Progenitor cell of endocrine pancreas (in vitro differentiated cells): ENCODE results near the gene RHBDF1. TPM values are rescaled to one million over a fixed set of nuclear protein-coding genes. Genes with fewer than 3 reads are reported as not detected.

Experiments used
- DNase-seq: peaks from one replicate; pipeline ENCODE4 v3.0.0; 2021; ENCODE audit warnings: low spot score; ENCODE audit not compliant: unreplicated experiment
- H3K27ac Mint-ChIP-seq: 2 replicates; pipeline ENCODE4 v1.8.0; 2021; ENCODE audit warnings: mild to moderate bottlenecking, moderate library complexity, mixed read lengths
- H3K27me3 Mint-ChIP-seq: 2 replicates; pipeline ENCODE4 v1.8.0; 2021; ENCODE audit warnings: mixed read lengths
- H3K36me3 Mint-ChIP-seq: 2 replicates; pipeline ENCODE4 v1.8.0; 2022; ENCODE audit warnings: mixed read lengths; ENCODE audit not compliant: insufficient read depth
- H3K4me1 Mint-ChIP-seq: 2 replicates; pipeline ENCODE4 v1.8.0; 2021; ENCODE audit warnings: low read depth, mixed read lengths
- H3K4me3 Mint-ChIP-seq: 2 replicates; pipeline ENCODE4 v1.8.0; 2021; ENCODE audit warnings: low read depth, mild to moderate bottlenecking, moderate library complexity, mixed read lengths
- H3K9me3 Mint-ChIP-seq: 2 replicates; pipeline ENCODE4 v1.8.0; 2021; ENCODE audit warnings: low read depth, mixed read lengths
- total RNA-seq: library from RNA; stranded (reverse); gene quantifications from 2 replicates; pipeline ENCODE4 v1.2.1, GENCODE V29; 2021
- TF ChIP-seq, protein P1 (sequence below): fragments of 200-600 bp; sonication (generic); IDR thresholded peaks from one replicate; pipeline ENCODE4 v1.5.0; 2021; ENCODE audit warnings: antibody characterized with exemption, mild to moderate bottlenecking; ENCODE audit not compliant: unreplicated experiment

RHBDF1 gene
- total RNA-seq, 1 donor from 2014 or later, result 51.3 TPM

DNA sequence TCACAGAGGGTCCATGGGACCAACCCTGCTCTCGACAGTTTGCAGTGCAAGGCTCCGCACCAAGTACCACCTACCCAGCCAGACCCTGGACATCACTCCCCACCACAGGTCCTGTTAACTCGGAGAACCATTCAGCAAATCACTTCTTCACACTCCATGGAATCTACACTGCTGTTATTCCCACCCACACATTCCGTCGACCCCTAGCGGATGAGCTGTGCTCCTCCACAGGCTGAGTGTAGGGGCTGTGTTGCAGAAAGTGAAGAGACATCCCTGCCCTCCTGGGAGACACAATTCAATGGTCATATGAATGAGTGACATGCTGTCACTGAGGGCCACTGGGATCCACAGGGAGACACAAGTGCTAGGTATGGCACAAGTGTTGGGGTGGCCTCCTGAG, 33.1 kb upstream of the RHBDF1 start:
- no peak overlapping the region for H3K4me3 Mint-ChIP-seq
- H3K27ac Mint-ChIP-seq, result no peak overlapping the region
- peaks cover 6% of the 10 kb centered on the region for H3K36me3 Mint-ChIP-seq
- no peaks in the 10 kb centered on the region for H3K9me3 Mint-ChIP-seq
- TF ChIP-seq, protein P1, sequence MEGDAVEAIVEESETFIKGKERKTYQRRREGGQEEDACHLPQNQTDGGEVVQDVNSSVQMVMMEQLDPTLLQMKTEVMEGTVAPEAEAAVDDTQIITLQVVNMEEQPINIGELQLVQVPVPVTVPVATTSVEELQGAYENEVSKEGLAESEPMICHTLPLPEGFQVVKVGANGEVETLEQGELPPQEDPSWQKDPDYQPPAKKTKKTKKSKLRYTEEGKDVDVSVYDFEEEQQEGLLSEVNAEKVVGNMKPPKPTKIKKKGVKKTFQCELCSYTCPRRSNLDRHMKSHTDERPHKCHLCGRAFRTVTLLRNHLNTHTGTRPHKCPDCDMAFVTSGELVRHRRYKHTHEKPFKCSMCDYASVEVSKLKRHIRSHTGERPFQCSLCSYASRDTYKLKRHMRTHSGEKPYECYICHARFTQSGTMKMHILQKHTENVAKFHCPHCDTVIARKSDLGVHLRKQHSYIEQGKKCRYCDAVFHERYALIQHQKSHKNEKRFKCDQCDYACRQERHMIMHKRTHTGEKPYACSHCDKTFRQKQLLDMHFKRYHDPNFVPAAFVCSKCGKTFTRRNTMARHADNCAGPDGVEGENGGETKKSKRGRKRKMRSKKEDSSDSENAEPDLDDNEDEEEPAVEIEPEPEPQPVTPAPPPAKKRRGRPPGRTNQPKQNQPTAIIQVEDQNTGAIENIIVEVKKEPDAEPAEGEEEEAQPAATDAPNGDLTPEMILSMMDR, result no peak
- no peak for DNase-seq
- peaks cover 2% of the 10 kb centered on the region for H3K4me1 Mint-ChIP-seq
- no peaks in the 10 kb centered on the region for H3K27me3 Mint-ChIP-seq

DNA sequence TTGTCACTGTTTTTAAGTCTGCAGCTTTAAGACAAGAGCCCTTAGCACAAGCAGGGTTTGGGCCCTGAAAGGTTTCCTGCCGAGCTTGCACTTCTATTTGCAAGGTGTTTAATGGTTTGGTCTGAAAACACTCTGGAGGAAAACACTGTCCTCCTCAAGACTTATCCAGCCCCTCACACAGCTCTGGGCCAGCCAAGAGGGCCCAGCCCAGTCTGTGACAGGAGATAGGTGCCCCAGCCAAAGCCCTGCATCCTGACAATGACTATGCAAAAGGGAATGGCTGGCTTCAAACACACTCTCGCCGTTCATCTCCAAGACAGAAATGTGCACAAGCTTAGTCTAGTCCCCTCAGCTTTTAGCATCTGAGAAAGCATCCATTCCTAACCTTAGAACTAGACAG, 32.5 kb upstream of the RHBDF1 start:
- Mint-ChIP-seq H3K27me3 (no peaks in the 10 kb centered on the region), H3K9me3 (no peaks in the 10 kb centered on the region), H3K36me3 (peaks cover 6% of the 10 kb centered on the region), H3K4me3 (no peak overlapping the region), H3K27ac (no peak overlapping the region), H3K4me1 (peaks cover 2% of the 10 kb centered on the region)
- DNase-seq, result no peak
- TF ChIP-seq, protein P1, result no peak

DNA sequence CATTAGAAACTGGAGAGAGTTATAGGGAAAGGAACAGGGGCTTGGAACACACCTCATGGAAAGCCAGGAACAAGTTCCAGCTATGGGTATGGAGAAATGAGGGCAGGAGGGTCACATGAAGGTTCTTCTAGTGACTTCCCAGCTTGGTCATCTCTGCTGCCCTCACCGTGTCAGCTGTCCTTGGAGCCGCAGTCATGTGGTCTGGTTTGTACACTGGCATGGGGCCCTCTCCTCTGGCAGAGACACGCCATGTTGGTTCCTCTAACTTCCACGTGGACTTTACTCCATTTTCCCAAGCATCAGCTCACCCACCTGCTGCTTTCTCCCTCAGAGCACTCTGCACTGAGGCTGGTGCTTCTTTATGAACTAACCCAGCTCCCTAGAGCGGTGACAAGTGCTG, 31.9 kb upstream of the RHBDF1 start:
- H3K4me1 Mint-ChIP-seq, result peaks cover 2% of the 10 kb centered on the region
- H3K27ac Mint-ChIP-seq, result no peak overlapping the region
- no peak overlapping the region for H3K4me3 Mint-ChIP-seq
- H3K9me3 Mint-ChIP-seq, result no peaks in the 10 kb centered on the region
- DNase-seq, result no peak
- peaks cover 3% of the 10 kb centered on the region for H3K36me3 Mint-ChIP-seq
- TF ChIP-seq, protein P1, result no peak
- H3K27me3 Mint-ChIP-seq, result no peaks in the 10 kb centered on the region

DNA sequence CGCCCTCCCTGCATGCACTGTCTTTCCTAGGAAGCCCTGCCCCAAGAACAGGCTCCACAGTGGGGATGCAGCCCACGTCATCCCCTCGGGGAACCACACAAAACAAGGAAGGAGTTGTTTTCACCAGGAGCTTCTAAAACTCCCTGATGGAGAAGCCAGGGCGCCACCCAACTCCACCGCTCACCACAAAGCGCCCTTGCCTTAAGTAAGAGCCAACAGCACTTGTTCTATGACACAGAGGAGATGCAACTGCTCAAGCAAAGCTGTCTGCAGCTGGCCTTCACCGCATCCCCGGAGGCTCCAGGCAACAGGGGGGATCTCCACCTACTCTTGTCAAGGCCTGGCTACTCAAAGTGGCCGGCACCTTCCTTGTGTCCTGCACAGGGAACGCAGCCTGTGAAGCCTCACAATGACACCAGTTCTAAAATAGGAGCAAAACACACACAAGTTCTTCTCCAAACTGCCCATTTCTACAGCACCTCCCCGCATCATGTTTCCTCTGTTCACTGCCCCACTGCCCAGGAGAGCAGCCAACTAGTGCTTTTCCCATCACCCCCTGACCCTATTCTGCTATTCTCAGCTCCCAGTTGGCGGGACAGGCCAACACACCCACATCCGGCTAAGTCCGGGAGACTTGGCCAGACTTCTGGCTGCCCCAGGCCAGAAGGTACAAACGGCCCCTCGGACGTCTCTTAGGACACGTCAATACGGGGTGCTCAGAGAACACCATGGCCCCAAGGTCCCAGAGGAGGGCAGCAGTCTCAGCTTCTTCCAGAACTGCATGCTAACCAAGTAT, 29.8 kb upstream of the RHBDF1 start:
- TF ChIP-seq, protein P1, result no peak
- H3K4me3 Mint-ChIP-seq, result no peak overlapping the region
- H3K27me3 Mint-ChIP-seq, result no peaks in the 10 kb centered on the region
- H3K4me1 Mint-ChIP-seq, result no peaks in the 10 kb centered on the region
- no peaks in the 10 kb centered on the region for H3K9me3 Mint-ChIP-seq
- H3K36me3 Mint-ChIP-seq, result peaks cover 1% of the 10 kb centered on the region
- peak overlapping the region; percentile 16 for H3K27ac Mint-ChIP-seq
- no peak for DNase-seq

DNA sequence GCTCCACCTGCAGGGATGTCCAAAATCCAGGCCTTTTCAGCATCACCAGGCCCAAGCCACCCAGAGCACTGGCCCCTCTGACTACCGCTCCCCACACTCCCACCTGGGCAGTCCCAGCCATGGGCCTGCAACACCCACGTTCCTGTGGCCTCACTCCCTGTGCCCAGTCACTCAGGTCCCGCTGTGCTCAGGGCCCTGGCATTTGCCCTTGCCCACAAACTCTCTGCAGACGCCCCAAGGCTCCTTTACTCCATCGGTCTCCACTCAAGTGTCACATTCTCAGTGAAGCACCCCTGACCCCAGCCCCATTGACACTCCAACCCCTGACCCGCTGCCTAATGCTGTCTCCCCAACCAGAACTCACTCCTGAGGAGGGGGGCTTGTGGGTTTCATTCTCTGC, 29.2 kb upstream of the RHBDF1 start:
- no peaks in the 10 kb centered on the region for H3K4me1 Mint-ChIP-seq
- no peaks in the 10 kb centered on the region for H3K9me3 Mint-ChIP-seq
- H3K27ac Mint-ChIP-seq, result peak overlapping the region; percentile 82
- H3K36me3 Mint-ChIP-seq, result peaks cover under 1% of the 10 kb centered on the region
- no peak for DNase-seq
- no peak overlapping the region for H3K4me3 Mint-ChIP-seq
- TF ChIP-seq, protein P1, result no peak
- H3K27me3 Mint-ChIP-seq, result no peaks in the 10 kb centered on the region
